GM08714 (cell line): ENCODE data around the gene NID1.
"Not testable (repeated sequence)": the region's sequence is repeated elsewhere in the genome, so short reads cannot be mapped to it uniquely, and the experiment has no call there.

Source experiments
- H3K4me3 ChIP-seq: fragments of 200-500 bp; sonication (Bioruptor generic); 2 replicates; pipeline ENCODE4 v1.5.1; 2014; ENCODE audit warnings: mild to moderate bottlenecking, low read length, inconsistent platforms
- ZNF274 ChIP-seq: IDR thresholded peaks from 2 replicates; pipeline ENCODE4 v1.6.1; 2012; ENCODE audit warnings: mild to moderate bottlenecking, low read depth, low read length

NID1 gene

DNA sequence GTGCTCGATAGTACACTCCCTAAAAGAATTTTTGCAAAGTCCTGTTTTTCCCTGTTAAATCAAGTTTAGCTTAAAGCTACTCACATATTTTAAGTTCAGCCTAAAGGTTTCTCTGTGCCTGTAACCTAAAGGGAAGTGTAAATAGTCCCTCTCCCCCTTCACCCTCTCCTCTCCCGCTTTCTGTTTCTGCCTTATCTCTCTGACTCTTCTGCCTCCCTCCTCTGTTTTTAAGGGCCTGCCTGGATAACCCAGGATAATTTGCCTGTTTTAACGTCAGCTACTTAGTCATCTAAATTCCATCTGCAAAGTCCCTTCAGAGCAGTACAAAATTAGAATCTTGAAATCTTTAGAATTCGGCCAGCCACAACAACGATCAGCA is 92.6 kb downstream of the NID1 start:
- H3K4me3 ChIP-seq: peak overlapping the region; percentile 42; the same call in 1 of the 2 replicates
- TF ChIP-seq ZNF274: no peak

DNA sequence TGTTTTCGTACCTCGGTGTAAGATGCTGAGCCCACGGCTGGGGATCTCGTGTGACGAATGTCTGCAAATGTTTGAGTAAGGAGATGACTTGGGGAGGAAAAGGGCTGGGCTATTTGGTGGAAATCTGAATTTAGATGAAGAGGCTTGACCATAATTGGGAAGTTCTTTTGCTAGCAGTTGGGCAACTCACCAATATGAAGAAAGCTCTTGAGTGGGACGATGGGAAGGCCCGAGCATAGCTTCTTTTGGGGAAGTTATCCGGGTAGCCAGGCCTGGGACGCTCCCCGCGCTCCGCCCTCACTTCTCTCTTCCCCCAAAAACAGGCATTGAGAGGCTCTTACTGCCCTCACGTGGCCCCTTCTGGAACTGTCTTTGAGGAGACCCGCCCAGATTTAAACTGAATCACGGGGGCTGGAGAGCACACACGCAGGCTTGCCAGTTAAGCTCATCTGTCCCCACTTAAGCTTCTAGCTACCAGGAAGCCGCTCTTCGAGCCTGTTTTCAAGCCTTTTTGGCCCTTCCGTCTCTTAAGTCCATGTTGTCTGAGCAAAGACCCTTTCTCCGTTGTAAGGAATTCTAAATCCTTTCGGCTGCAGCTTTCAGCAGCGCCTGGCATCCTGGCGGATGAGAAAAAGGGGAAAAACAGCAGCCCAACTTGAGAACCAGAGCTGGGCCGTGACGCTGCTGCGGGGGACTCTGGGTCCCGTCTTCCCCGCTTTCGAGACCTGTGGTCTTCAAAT is 93.1 kb downstream of the NID1 start:
- peak overlapping the region; percentile 42; the same call in 1 of the 2 replicates for H3K4me3 ChIP-seq
- TF ChIP-seq ZNF274: no peak

DNA sequence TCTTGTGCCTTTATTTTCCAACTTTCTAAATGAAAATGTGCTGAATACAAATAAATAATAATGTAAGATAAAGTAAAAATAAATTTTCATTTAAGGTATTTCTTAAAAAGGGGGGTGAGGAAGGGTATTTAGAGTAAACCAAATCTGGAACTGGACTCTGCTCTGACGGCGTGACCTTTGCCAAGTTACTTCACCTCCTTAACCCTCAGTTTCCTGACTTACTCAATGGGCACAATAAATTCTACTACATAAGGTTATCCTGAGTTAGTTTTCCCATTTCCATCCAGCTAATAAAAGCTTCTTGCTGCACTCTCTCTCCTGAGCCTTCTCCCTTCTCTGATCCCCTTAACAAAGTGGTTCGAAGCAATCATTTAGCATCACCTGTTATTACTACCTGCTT is 93.9 kb downstream of the NID1 start:
- TF ChIP-seq ZNF274: no peak
- H3K4me3 ChIP-seq: no peak overlapping the region

DNA sequence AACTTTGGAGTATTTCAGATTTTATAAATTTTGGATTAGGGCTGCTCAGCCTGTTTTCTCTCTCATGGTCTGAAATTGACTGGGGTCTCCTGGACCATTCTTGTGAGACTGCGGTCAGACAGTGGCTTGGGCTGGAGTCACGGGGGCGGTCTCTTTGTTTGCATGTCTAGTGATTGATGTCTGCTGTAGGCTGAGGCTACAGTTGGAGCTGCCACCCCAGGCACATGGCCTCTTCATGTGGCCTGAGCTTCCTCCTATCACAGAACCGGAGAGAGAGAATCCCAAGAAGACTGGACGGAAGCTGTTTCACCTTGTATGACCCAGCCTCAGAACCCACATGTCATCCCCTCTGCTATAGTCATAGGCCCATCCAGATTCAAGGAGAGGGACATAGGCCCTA is 96.1 kb downstream of the NID1 start:
- no peak overlapping the region for H3K4me3 ChIP-seq
- no peak for TF ChIP-seq ZNF274

DNA sequence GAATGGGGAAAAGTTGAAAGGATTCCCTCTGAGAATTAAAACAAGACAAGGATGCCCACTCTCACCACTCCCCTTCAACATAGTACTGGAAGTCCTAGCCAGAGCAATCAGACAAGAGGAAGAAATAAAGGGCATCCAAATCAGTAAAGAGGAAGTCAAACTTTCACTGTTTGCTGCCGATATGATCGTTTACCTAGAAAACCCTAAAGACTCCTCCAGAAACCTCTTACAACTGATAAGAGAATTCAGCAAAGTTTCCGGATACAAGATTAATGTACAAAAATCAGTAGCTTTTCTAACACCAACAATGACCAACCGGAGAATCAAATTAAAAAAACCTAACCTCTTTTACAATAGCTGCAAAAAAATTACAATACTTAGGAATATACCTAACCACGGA is 98.8 kb downstream of the NID1 start:
- not testable (repeated sequence) for H3K4me3 ChIP-seq

DNA sequence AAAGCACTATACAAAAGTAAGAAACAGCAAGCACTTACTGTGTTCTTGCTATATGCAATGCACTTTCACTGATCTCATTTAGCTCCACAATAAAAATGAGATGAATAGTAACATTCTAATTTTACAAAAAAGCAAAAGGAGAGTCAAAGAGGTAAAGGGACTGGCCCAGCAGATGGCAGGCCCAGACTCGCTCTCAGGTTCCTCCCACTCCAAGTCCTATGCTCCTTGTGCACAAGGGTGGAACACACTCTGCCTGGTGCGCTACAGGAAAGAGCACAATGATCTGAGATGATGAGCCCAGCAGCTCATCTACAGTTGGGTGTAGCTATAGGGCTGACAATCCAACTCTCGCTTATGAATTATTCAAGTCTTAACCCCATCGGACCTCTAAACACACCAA is 104.1 kb downstream of the NID1 start:
- H3K4me3 ChIP-seq: no peak overlapping the region
- no peak for TF ChIP-seq ZNF274

DNA sequence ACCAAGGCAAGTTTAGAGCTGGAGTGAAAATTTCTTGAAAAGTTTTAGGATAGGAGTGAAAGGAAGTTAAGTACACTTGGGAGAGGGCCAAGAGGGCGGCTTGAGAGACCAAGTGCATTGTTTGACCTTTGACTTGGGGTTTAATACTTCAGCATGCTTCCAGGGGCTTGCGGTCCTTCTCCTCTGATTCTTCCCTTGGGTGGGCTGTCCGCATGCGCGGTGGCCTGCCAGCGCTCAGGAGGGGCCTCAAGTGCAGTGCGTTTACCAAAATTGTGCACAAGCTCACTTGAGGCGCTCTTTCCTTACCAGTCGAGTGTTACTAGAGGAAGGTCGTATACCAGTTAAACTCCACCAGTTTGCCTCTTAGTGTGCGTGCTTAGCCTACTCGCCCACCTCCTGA is 106.9 kb downstream of the NID1 start:
- TF ChIP-seq ZNF274: no peak
- H3K4me3 ChIP-seq: no peak overlapping the region

DNA sequence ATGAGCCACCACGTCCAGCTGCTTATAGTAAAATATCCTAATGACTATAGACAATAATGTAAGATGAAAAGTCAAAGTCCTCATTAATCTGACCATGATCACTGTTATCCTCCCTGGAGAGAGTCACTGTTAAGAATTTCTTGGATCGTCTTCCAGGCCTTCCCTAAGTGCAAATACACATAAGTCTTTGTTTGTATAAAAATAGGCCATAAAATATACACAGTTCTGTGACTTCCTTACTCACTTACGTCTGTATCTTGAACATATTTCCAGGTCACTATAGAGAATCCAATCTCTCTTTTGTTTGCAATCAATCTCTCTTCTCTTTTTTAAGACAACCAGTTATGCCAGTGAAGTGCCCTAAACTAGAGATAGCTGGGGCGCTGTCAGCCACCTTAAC is 109.1 kb downstream of the NID1 start:
- no peak for TF ChIP-seq ZNF274
- H3K4me3 ChIP-seq: no peak overlapping the region

DNA sequence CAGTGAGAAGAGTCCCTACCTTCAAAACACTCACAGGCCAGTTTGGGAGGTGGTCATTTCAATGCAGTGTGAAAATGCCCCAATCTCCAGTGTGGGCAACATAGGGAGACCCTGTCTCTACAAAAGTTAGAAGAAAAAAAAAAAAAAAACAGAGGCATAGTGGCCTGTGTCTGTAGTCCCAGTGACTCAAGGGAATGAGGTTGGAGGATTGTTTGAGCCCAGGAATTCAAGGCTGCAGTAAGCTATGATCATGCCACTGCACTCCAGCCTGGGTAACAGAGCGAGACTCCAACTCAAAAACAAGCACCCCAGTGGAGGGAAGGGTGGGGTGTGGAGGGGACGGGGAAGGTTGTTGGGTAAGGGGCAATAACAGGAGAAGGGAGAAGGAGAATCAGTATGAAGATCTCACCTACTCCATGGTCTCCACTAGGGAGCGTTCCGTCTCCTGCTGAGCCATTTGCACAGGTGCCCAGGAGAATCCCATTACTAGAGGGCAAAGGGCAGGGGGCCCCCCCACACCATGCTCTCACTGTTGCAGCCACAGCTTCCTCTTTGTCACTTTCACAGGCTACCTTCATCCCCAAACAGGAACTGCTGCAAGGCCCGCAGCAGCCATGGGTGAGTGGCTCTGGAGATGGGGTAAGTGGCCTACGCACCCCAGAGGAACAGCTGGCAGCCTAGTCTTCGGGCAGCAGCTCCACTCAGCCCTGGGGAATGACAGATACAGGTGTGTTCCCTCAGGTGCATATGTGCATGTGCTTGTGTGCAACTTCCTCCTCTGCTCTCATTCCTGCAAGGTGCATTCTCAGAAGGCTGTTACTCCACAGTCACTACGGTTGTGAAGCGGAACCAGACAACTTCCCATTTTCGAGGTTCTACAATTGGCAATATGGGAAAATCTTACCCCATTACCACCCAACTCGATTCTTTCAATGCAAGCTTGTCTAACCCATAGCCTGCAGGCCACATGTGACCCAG is 110.3 kb downstream of the NID1 start:
- no peak overlapping the region; the same call in 1 of the 2 replicates for H3K4me3 ChIP-seq
- no peak for TF ChIP-seq ZNF274

DNA sequence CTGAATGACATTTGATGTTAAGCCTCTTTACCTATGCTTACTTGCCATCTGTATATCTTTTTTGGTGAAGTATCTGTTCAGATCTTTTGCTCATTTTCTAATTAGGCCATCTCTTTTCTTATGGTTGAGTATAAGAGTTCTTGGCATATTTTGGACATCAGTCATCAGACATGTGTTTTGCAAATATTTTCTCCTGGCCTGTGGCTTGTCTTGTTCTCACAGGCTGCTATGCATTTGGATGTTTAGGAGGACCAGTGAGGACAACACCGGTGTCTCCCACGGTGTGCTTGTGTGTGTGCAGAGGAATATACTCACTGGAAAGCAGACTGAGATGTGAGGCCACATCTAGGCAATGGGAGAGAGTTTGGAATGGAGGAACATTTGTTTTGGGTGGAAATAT is 111.1 kb downstream of the NID1 start:
- H3K4me3 ChIP-seq: no peak overlapping the region; the same call in 1 of the 2 replicates
- TF ChIP-seq ZNF274: no peak

DNA sequence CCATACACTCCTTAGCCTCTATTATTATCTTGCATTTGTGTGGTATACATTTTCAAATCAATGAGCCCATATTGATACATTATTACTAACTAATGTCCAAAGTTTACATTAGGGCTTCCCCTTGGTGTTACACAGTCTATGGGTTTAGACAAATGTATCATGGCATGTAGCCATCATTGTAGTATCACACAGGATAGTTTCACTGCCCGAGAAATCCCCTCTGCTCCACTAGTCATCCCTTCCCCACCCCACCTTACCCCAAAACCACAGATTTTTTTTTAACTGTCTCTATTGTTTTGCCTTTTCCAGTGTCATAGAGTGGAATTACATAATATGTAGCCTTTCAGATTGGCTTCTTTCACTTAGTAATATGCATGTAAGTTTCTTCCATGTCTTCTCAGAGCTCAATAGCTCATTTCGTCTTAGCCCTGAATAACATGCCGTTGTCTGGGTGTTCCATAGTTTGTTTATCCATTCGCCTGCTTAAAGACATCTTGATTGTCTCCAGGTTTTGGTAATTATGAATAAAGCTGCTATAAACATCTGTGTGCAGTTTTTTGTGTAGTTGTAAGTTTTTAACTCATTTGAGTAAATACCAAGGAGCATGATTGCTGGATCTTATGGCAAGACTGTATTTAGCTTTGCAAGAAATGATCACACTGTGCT is 111.8 kb downstream of the NID1 start:
- no peak for TF ChIP-seq ZNF274
- no peak overlapping the region for H3K4me3 ChIP-seq

DNA sequence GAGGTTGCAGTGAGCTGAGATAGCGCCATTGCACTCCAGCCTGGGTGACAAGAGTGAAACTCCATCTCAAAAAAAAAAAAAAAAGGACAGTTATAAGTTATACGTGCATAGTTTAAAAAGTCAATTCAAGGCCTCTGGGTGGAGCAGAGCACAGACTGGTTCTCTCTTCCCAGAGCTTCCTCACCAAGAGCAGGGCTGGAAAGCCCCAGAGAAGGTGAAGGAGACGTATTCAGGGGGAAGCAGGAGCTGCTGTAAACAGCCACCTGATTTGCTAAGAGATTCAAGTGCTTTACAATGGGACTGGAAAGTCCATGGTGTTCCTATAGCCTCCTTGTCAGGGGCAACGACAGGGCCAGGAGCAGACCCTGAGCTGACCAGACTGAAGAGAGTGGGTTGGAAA is 113.2 kb downstream of the NID1 start:
- no peak overlapping the region for H3K4me3 ChIP-seq
- no peak for TF ChIP-seq ZNF274

DNA sequence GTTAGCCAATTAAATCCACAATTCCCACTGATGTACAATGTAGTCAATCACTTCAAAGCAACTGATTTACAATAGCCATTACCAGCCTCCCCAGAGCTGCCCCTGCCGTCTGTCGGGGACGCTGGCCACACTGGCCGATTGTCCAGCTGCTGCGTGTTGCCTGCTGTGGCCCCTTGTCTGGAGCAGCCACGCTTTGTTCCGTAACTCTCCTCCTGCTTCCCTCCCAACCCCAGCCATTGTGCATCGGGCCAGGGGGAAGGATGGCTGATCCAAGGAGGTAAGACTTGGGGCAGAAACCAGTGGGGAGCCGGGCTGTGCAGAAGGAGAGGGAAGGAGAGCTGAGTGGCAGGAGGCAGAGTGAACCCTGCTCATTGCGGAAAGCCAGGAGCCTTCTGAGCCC is 114.6 kb downstream of the NID1 start:
- TF ChIP-seq ZNF274: no peak
- no peak overlapping the region for H3K4me3 ChIP-seq

DNA sequence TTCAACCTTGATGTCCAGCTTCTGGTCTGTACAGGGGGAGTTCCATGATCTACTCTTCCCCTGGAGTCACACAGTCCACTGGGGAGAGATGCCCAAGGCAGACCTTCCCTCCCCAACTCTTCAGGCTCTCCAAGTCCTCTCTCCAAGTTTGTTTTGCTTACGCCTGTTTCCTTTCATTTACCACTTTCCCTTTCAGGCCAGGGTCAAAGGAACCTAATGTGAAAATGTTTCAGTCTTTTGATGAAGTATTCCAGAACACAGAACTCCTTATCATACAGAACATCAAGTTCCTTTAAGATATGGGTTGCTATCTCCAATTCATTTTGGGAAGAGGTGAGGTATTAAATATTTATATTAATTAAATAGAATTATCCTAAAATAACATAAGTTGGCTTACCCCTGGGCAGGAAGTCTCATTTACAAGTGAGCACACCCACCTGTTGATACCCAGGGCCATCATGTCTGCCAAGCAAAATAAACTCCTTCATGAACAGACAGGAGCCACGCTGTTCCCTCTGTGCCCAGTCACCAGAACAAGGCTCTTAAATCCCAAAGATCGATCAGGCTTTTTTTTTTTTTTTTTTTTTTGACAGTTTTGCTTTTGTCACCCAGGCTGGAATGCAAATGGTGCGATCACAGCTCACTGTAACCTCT is 116.0 kb downstream of the NID1 start:
- H3K4me3 ChIP-seq: no peak overlapping the region
- TF ChIP-seq ZNF274: no peak
